KMS-11 (cell line): ENCODE data around the gene PBRM1.

ENCODE experiments used
- H2AFZ ChIP-seq: fragments of 200-600 bp; sonication (generic); 2 replicates; pipeline ENCODE4 v1.6.1; 2016; ENCODE audit warnings: antibody characterized with exemption, mixed run types, low read depth
- H3K27ac ChIP-seq: fragments of 200-600 bp; sonication (generic); 2 replicates; pipeline ENCODE4 v1.6.1; 2016; ENCODE audit warnings: mild to moderate bottlenecking, mixed run types
- H3K27me3 ChIP-seq: fragments of 200-600 bp; sonication (generic); 2 replicates; pipeline ENCODE4 v1.6.1; 2017; ENCODE audit warnings: mild to moderate bottlenecking, low read depth, mixed run types, moderate library complexity; ENCODE audit not compliant: insufficient read depth
- H3K36me3 ChIP-seq: fragments of 200-600 bp; sonication (generic); 2 replicates; pipeline ENCODE4 v1.6.1; 2017; ENCODE audit warnings: mild to moderate bottlenecking, mixed run types; ENCODE audit not compliant: insufficient read depth
- H3K4me1 ChIP-seq: fragments of 200-600 bp; sonication (generic); 2 replicates; pipeline ENCODE4 v1.6.1; 2016; ENCODE audit warnings: mild to moderate bottlenecking, low read depth, mixed run types; ENCODE audit not compliant: poor library complexity, severe bottlenecking
- H3K4me2 ChIP-seq: fragments of 200-600 bp; sonication (generic); 2 replicates; pipeline ENCODE4 v1.7.0; 2016; ENCODE audit warnings: mild to moderate bottlenecking, mixed run types
- H3K4me3 ChIP-seq: fragments of 200-600 bp; sonication (generic); IDR thresholded peaks from 2 replicates; pipeline ENCODE4 v1.6.1; 2017; ENCODE audit warnings: low read depth, low read length, mixed read lengths; ENCODE audit not compliant: insufficient read depth
- H3K79me2 ChIP-seq: fragments of 200-600 bp; sonication (generic); 2 replicates; pipeline ENCODE4 v1.6.1; 2016; ENCODE audit warnings: low read depth, mixed run types; ENCODE audit not compliant: insufficient read depth
- H3K9ac ChIP-seq: fragments of 200-600 bp; sonication (generic); 2 replicates; pipeline ENCODE4 v1.6.1; 2016; ENCODE audit warnings: mild to moderate bottlenecking, mixed run types
- H4K20me1 ChIP-seq: fragments of 200-600 bp; sonication (generic); 2 replicates; pipeline ENCODE4 v1.6.1; 2016; ENCODE audit warnings: mild to moderate bottlenecking, mixed run types; ENCODE audit not compliant: insufficient read depth
- CTCF ChIP-seq: fragments of 200-600 bp; sonication (generic); conservative IDR thresholded peaks from 2 replicates; pipeline ENCODE4 v1.6.1; 2017; ENCODE audit warnings: low read depth, mild to moderate bottlenecking, antibody characterized with exemption, low read length, moderate library complexity, mixed read lengths

PBRM1 gene

GRCh38 chr3:52524752-52525679, 160.7 kb downstream of the PBRM1 start:
- H3K4me1 ChIP-seq, result no peaks in the 10 kb centered on the region
- H3K27me3 ChIP-seq, result no peaks in the 10 kb centered on the region
- H3K4me2 ChIP-seq, result no peak overlapping the region
- no peak for TF ChIP-seq CTCF
- no peak overlapping the region for H3K4me3 ChIP-seq
- H2AFZ ChIP-seq, result no peak overlapping the region
- no peak overlapping the region for H3K9ac ChIP-seq
- no peaks in the 10 kb centered on the region for H3K36me3 ChIP-seq
- H3K27ac ChIP-seq, result no peak overlapping the region
- H4K20me1 ChIP-seq, result no peaks in the 10 kb centered on the region
- H3K79me2 ChIP-seq, result no peaks in the 10 kb centered on the region

- no peaks in the 10 kb centered on the region for H3K79me2 ChIP-seq
- TF ChIP-seq CTCF, result no peak
- no peak overlapping the region for H3K27ac ChIP-seq
- no peaks in the 10 kb centered on the region for H4K20me1 ChIP-seq
- no peak overlapping the region for H3K4me2 ChIP-seq
- no peak overlapping the region for H3K4me3 ChIP-seq
- H3K27me3 ChIP-seq, result no peaks in the 10 kb centered on the region
- no peaks in the 10 kb centered on the region for H3K36me3 ChIP-seq
- H2AFZ ChIP-seq, result no peak overlapping the region
- H3K9ac ChIP-seq, result no peak overlapping the region
- H3K4me1 ChIP-seq, result no peaks in the 10 kb centered on the region
Measured at GRCh38 chr3:52524258-52524751, 161.4 kb downstream of the PBRM1 start.

GRCh38 chr3:52523386-52524257, 162.1 kb downstream of the PBRM1 start:
- Histone ChIP-seq H3K79me2 (no peaks in the 10 kb centered on the region), H4K20me1 (no peaks in the 10 kb centered on the region), H3K9ac (no peak overlapping the region), H3K27me3 (no peaks in the 10 kb centered on the region), H3K27ac (no peak overlapping the region), H3K4me1 (no peaks in the 10 kb centered on the region), H2AFZ (no peak overlapping the region), H3K4me3 (no peak overlapping the region), H3K4me2 (no peak overlapping the region), H3K36me3 (no peaks in the 10 kb centered on the region)
- TF ChIP-seq CTCF, result no peak

- H3K36me3 ChIP-seq, result no peaks in the 10 kb centered on the region
- no peak overlapping the region for H3K27ac ChIP-seq
- no peak for TF ChIP-seq CTCF
- H3K9ac ChIP-seq, result no peak overlapping the region
- H2AFZ ChIP-seq, result no peak overlapping the region
- no peak overlapping the region for H3K4me3 ChIP-seq
- H4K20me1 ChIP-seq, result no peaks in the 10 kb centered on the region
- no peaks in the 10 kb centered on the region for H3K27me3 ChIP-seq
- H3K79me2 ChIP-seq, result no peaks in the 10 kb centered on the region
- H3K4me2 ChIP-seq, result no peak overlapping the region
- H3K4me1 ChIP-seq, result no peaks in the 10 kb centered on the region
Measured at GRCh38 chr3:52522651-52523251, 163.0 kb downstream of the PBRM1 start.
